Measurements from ENCODE around the gene ELP6. TPM values are rescaled to one million over a fixed set of nuclear protein-coding genes. Genes with fewer than 3 reads are reported as not detected.
"Not testable (repeated sequence)": the region's sequence is repeated elsewhere in the genome, so short reads cannot be mapped to it uniquely, and the experiment has no call there.

The ELP6 gene
- total RNA-seq, 1 donor from 2014 or later = 22.1 TPM

GRCh38 chr3:47520756-47521155 lies 7.2 kb upstream of the ELP6 start:
- no peak for DNase-seq (ENCODE audit: extremely low spot score in 2 of 2)
- no peaks in the 10 kb centered on the region for H3K27me3 ChIP-seq
- H3K4me3 ChIP-seq = no peak overlapping the region
- intact Hi-C loops (cut with DNase I) = no loop called here
- TF ChIP-seq POLR2A (IDR thresholded peaks at IDR 0.05) = no peak
- TF ChIP-seq, protein P1, sequence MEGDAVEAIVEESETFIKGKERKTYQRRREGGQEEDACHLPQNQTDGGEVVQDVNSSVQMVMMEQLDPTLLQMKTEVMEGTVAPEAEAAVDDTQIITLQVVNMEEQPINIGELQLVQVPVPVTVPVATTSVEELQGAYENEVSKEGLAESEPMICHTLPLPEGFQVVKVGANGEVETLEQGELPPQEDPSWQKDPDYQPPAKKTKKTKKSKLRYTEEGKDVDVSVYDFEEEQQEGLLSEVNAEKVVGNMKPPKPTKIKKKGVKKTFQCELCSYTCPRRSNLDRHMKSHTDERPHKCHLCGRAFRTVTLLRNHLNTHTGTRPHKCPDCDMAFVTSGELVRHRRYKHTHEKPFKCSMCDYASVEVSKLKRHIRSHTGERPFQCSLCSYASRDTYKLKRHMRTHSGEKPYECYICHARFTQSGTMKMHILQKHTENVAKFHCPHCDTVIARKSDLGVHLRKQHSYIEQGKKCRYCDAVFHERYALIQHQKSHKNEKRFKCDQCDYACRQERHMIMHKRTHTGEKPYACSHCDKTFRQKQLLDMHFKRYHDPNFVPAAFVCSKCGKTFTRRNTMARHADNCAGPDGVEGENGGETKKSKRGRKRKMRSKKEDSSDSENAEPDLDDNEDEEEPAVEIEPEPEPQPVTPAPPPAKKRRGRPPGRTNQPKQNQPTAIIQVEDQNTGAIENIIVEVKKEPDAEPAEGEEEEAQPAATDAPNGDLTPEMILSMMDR (IDR thresholded peaks at IDR 0.05) = no peak
- TF ChIP-seq POLR2AphosphoS5 (IDR thresholded peaks at IDR 0.05; ENCODE audit: insufficient read depth in 1 of 2, low read depth in 1 of 2) = no peak
- no peak overlapping the region for H3K27ac ChIP-seq
- H3K4me1 ChIP-seq = peaks cover 4% of the 10 kb centered on the region
- no peaks in the 10 kb centered on the region for H3K9me3 ChIP-seq
- H3K36me3 ChIP-seq = no peaks in the 10 kb centered on the region

- Histone ChIP-seq H3K4me1 (peaks cover 4% of the 10 kb centered on the region), H3K4me3 (no peak overlapping the region), H3K27me3 (no peaks in the 10 kb centered on the region), H3K9me3 (no peaks in the 10 kb centered on the region), H3K36me3 (no peaks in the 10 kb centered on the region), H3K27ac (no peak overlapping the region)
- TF ChIP-seq POLR2AphosphoS5 (IDR thresholded peaks at IDR 0.05; ENCODE audit: insufficient read depth in 1 of 2, low read depth in 1 of 2) = no peak
- no peak for TF ChIP-seq POLR2A (IDR thresholded peaks at IDR 0.05)
- DNase-seq (ENCODE audit: extremely low spot score in 2 of 2) = no peak
- intact Hi-C loops (cut with DNase I) = no loop called here
These were observed 4.4 kb upstream of the ELP6 start for GRCh38 chr3:47517937-47518336.

DNA sequence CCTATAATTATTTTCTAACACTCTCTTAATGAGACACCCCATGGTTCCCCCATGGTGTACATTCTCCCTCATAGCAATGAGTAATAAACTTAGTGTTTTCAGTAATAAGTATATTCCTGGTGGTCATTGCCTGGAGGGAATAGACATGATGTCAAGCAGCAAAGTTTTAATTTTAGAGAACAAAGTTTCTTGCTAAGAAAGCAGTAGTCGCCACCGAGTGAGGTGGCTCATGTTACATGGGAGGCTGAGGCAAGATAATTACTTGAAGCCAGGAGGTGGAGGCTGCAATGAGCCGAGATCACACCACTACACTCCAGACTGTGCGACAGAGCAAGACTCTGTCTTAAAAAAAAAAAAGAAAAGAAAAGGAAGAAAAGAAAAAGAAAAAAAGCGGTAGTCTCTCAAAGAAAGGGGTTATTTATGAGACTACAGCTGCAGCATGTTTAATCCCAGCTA lies 2.4 kb upstream of the ELP6 start:
- H3K27me3 ChIP-seq = no peaks in the 10 kb centered on the region
- no peak for DNase-seq (ENCODE audit: extremely low spot score in 2 of 2)
- H3K4me3 ChIP-seq = no peak overlapping the region
- no peaks in the 10 kb centered on the region for H3K36me3 ChIP-seq
- H3K4me1 ChIP-seq = peaks cover 9% of the 10 kb centered on the region
- TF ChIP-seq POLR2A (IDR thresholded peaks at IDR 0.05) = no peak
- TF ChIP-seq POLR2AphosphoS5 (IDR thresholded peaks at IDR 0.05; ENCODE audit: insufficient read depth in 1 of 2, low read depth in 1 of 2) = no peak
- TF ChIP-seq, protein P1 (IDR thresholded peaks at IDR 0.05) = no peak
- no peaks in the 10 kb centered on the region for H3K9me3 ChIP-seq
- intact Hi-C loops (cut with DNase I) = no loop called here
- H3K27ac ChIP-seq = no peak overlapping the region

DNA sequence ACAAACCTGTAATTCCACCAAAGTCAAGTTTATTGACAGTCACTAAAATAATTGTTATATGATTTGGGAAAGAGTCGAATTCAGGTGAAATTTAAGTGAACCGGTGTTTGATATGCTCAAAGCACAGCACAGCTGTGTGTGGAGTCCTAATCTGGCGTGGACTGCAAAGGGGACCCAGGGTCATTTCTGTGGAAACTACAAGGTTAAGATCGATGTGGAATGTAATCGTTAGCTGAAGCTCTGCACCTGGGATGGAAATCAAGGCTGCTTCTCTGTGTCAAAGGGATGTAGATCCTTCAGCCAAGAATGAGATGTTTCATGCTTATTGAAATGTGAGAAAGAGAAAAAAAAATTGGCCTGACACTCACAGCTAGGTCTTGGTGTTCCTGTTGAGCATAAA lies 1.6 kb upstream of the ELP6 start:
- Histone ChIP-seq H3K27me3 (no peaks in the 10 kb centered on the region), H3K4me1 (peaks cover 9% of the 10 kb centered on the region), H3K27ac (no peak overlapping the region), H3K4me3 (no peak overlapping the region), H3K9me3 (no peaks in the 10 kb centered on the region), H3K36me3 (no peaks in the 10 kb centered on the region)
- no peak for DNase-seq (ENCODE audit: extremely low spot score in 2 of 2)
- intact Hi-C loops (cut with DNase I) = no loop called here
- no peak for TF ChIP-seq POLR2AphosphoS5 (IDR thresholded peaks at IDR 0.05; ENCODE audit: insufficient read depth in 1 of 2, low read depth in 1 of 2)
- no peak for TF ChIP-seq POLR2A (IDR thresholded peaks at IDR 0.05)
- TF ChIP-seq, protein P1 (IDR thresholded peaks at IDR 0.05) = no peak

DNA sequence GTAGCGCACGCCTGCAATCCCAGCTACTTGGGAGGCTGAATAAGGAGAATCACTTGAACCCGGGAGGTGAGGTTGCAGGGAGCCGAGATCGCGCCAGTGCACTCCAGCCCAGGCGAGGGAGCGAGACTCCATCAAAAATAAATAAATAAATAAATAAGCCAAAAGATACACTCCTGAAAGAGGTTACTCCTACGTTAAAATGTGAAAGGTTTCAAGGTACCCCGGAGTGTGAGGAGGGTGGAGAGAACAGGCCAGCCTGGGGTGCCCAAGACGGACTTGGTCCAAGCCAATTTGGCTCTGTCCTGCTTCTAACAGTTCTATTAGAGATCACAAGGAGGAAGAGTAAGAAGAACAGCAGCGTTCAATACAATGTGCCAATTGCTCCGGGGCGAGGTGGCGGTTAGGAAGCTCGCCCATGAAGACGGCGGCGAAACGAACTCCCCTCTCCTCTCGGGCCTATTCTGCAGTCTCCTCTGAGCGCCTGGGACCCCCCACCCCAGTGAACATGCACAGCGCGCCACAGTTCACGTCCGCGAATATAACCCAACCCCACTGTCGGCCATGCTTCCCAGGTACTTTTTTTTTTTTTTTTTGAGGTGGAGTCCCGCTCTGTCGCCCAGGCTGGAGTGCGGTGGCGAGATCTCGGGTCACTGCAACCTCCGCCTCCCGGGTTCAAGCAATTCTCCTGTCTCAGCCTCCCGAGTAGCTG lies 942 bp downstream of the ELP6 start:
- Histone ChIP-seq H3K36me3 (no peaks in the 10 kb centered on the region), H3K4me3 (peak overlapping the region; percentile 77 to 80), H3K27ac (peak overlapping the region; percentile 98), H3K27me3 (no peaks in the 10 kb centered on the region), H3K9me3 (no peaks in the 10 kb centered on the region), H3K4me1 (peaks cover 9% of the 10 kb centered on the region)
- intact Hi-C loops (cut with DNase I) = no loop called here
- DNase-seq (ENCODE audit: extremely low spot score in 2 of 2) = no peak
- TF ChIP-seq POLR2A (IDR thresholded peaks at IDR 0.05) (no peak), POLR2AphosphoS5 (IDR thresholded peaks at IDR 0.05; ENCODE audit: insufficient read depth in 1 of 2, low read depth in 1 of 2) (no peak)
- TF ChIP-seq, protein P1 (IDR thresholded peaks at IDR 0.05) = no peak

GRCh38 chr3:47505267-47505666 lies 8.2 kb downstream of the ELP6 start:
- H3K27ac ChIP-seq; DNase-seq (ENCODE audit: extremely low spot score in 2 of 2); intact Hi-C loops (cut with DNase I); H3K4me1 ChIP-seq; H3K27me3 ChIP-seq; H3K4me3 ChIP-seq; H3K9me3 ChIP-seq: not testable (repeated sequence)
- peaks cover 0 to 35% of the 10 kb centered on the region in 2 donors for H3K36me3 ChIP-seq
